HG03457 (cell line): ENCODE measurements around the gene BTBD19.
"Not testable (repeated sequence)": the region's sequence is repeated elsewhere in the genome, so short reads cannot be mapped to it uniquely, and the experiment has no call there.

ENCODE experiments used
- ATAC-seq: cut with Tn5 transposase; IDR thresholded peaks from one replicate; pipeline ENCODE4 v1.9.1; 2021; ENCODE audit warnings: moderate number of reproducible peaks; ENCODE audit not compliant: unreplicated experiment

The BTBD19 gene

GRCh38 chr1:44787506-44787905 lies 20.8 kb upstream of the BTBD19 start:
- ATAC-seq: no peak

GRCh38 chr1:44788120-44788860 lies 20.0 kb upstream of the BTBD19 start, which contains the start of gene BEST4:
Gene BEST4, minus strand, starts transcription at chr1:44788170. Its CDS starts 465 bp downstream, at chr1:44787705.
- no peak for ATAC-seq

- ATAC-seq: no peak
These were observed 17.1 kb upstream of the BTBD19 start for GRCh38 chr1:44790968-44791801.

GRCh38 chr1:44792736-44793502 lies 15.4 kb upstream of the BTBD19 start:
- no peak for ATAC-seq

- not testable (repeated sequence) for ATAC-seq
These were observed 10.4 kb upstream of the BTBD19 start for GRCh38 chr1:44797886-44798285.

GRCh38 chr1:44798481-44799365 lies 9.6 kb upstream of the BTBD19 start:
- no peak for ATAC-seq

- ATAC-seq: peak; percentile 64
These were observed 8.3 kb upstream of the BTBD19 start, which contains the start of gene PLK3 for GRCh38 chr1:44799770-44800584. Gene PLK3, plus strand, starts transcription at chr1:44800377. Its CDS starts 87 bp downstream, at chr1:44800464.

- no peak for ATAC-seq
These were observed 6.6 kb upstream of the BTBD19 start for GRCh38 chr1:44801491-44802305.

- ATAC-seq: no peak
These were observed 5.8 kb upstream of the BTBD19 start for GRCh38 chr1:44802306-44803061.

- ATAC-seq: no peak
These were observed 5.3 kb upstream of the BTBD19 start for GRCh38 chr1:44803062-44803311.

GRCh38 chr1:44803312-44804095 lies 4.8 kb upstream of the BTBD19 start:
- no peak for ATAC-seq

GRCh38 chr1:44805311-44806024 lies 2.9 kb upstream of the BTBD19 start:
- no peak for ATAC-seq

- no peak for ATAC-seq
These were observed 2.2 kb upstream of the BTBD19 start for GRCh38 chr1:44806025-44806703.

- ATAC-seq: no peak
These were observed 1.5 kb upstream of the BTBD19 start, which contains the start of gene DYNLT4 for GRCh38 chr1:44806704-44807363. Gene DYNLT4, minus strand, starts transcription at chr1:44807351. Its CDS starts 683 bp downstream, at chr1:44806668.

GRCh38 chr1:44807364-44808062 lies 810 bp upstream of the BTBD19 start:
- ATAC-seq: no peak
